ENCODE data around the gene ZGPAT. TPM values are rescaled to one million over a fixed set of nuclear protein-coding genes. Genes with fewer than 3 reads are reported as not detected.

ZGPAT gene
- total RNA-seq, 1 experiment from 2014 or later = 35.8 TPM

- H3K27ac ChIP-seq (ENCODE audit: low read length) = peak overlapping the region; percentile 91
- H3K9me3 ChIP-seq (ENCODE audit: control insufficient read depth, insufficient read depth, low read depth, low read length) = no peaks in the 10 kb centered on the region
- in situ Hi-C loops (cut with HindIII; ENCODE audit: low pct_unique_long_range_greater_than_20kb, low sequenced_read_pairs) = no loop called here
- BruUV-seq (replicated peaks) = TSS peak; percentile 83
- intact Hi-C loops (cut with micrococcal nuclease; ENCODE audit: unreplicated experiment) = no loop called here
- DNase-seq (ENCODE audit: low read depth, low spot score) (no peak), ATAC-seq (no peak)
- ChIA-PET CTCF (no interaction called here), POLR2A (interaction anchor here (0.6 kb wide), 1 partner anchor 171 kb away, joined by 7 read pairs; no protein-coding TSS in a partner anchor)
- TF ChIP-seq POLR2AphosphoS5 (IDR thresholded peaks at IDR 0.05; ENCODE audit: low read depth, low read length) = no peak
- no peak for TF ChIP-seq CTCF (IDR thresholded peaks at IDR 0.05)
- no peak for TF ChIP-seq REST (IDR thresholded peaks at IDR 0.05; ENCODE audit: insufficient read depth in 1 of 2, low read depth in 2 of 2, low read length in 1 of 2)
- TF ChIP-seq SIN3A (IDR thresholded peaks at IDR 0.05; ENCODE audit: borderline replicate concordance, insufficient read depth, low read depth, low read length) = no peak
- no peak for TF ChIP-seq TCF7L2 (IDR thresholded peaks at IDR 0.05; ENCODE audit: low read depth, low read length)
- peak overlapping the region; percentile 76 to 90 for H3K4me3 ChIP-seq (ENCODE audit: low read depth in 2 of 2, low read length in 2 of 2)
- H3K36me3 ChIP-seq (ENCODE audit: control insufficient read depth, insufficient read depth, low read length) = peaks cover 9% of the 10 kb centered on the region; the same call in 1 of the 2 replicates
- H3K27me3 ChIP-seq (ENCODE audit: control insufficient read depth, insufficient read depth, low read length) = no peaks in the 10 kb centered on the region
- peaks cover 35% of the 10 kb centered on the region for H3K4me1 ChIP-seq (ENCODE audit: control insufficient read depth, insufficient read depth, low read length)
Measured at GRCh38 chr20:63706027-63706695, 1.7 kb upstream of the ZGPAT start.

- CTCF ChIA-PET = interaction anchor here (0.8 kb wide), 1 partner anchor 128 kb away, joined by 3 read pairs; no protein-coding TSS in a partner anchor
- H3K36me3 ChIP-seq (ENCODE audit: control insufficient read depth, insufficient read depth, low read length) = peaks cover 12% of the 10 kb centered on the region; the same call in 1 of the 2 replicates
- H3K9me3 ChIP-seq (ENCODE audit: control insufficient read depth, insufficient read depth, low read depth, low read length) = no peaks in the 10 kb centered on the region
- peak; percentile 57 for ATAC-seq
- intact Hi-C loops (cut with micrococcal nuclease; ENCODE audit: unreplicated experiment) = no loop called here
- no peak for DNase-seq (ENCODE audit: low read depth, low spot score)
- BruUV-seq (replicated peaks) = no TSS peak
- no peak for TF ChIP-seq REST (IDR thresholded peaks at IDR 0.05; ENCODE audit: insufficient read depth in 1 of 2, low read depth in 2 of 2, low read length in 1 of 2)
- 0 out of 2 replicates have a peak, but pooled peaks have one; percentile 19 for TF ChIP-seq SIN3A (IDR thresholded peaks at IDR 0.05; ENCODE audit: borderline replicate concordance, insufficient read depth, low read depth, low read length)
- H3K4me1 ChIP-seq (ENCODE audit: control insufficient read depth, insufficient read depth, low read length) = peaks cover 28% of the 10 kb centered on the region
- in situ Hi-C loops (cut with HindIII; ENCODE audit: low pct_unique_long_range_greater_than_20kb, low sequenced_read_pairs) = no loop called here
- peak overlapping the region; percentile 91 for H3K27ac ChIP-seq (ENCODE audit: low read length)
- no peaks in the 10 kb centered on the region for H3K27me3 ChIP-seq (ENCODE audit: control insufficient read depth, insufficient read depth, low read length)
- POLR2A ChIA-PET = no interaction called here
- peak overlapping the region; percentile 76 to 90 for H3K4me3 ChIP-seq (ENCODE audit: low read depth in 2 of 2, low read length in 2 of 2)
Measured at GRCh38 chr20:63706852-63707557, 834 bp upstream of the ZGPAT start.

All from Panc1 (cell line).